Measurements from ENCODE around the gene EMILIN3.

EMILIN3 gene

DNA sequence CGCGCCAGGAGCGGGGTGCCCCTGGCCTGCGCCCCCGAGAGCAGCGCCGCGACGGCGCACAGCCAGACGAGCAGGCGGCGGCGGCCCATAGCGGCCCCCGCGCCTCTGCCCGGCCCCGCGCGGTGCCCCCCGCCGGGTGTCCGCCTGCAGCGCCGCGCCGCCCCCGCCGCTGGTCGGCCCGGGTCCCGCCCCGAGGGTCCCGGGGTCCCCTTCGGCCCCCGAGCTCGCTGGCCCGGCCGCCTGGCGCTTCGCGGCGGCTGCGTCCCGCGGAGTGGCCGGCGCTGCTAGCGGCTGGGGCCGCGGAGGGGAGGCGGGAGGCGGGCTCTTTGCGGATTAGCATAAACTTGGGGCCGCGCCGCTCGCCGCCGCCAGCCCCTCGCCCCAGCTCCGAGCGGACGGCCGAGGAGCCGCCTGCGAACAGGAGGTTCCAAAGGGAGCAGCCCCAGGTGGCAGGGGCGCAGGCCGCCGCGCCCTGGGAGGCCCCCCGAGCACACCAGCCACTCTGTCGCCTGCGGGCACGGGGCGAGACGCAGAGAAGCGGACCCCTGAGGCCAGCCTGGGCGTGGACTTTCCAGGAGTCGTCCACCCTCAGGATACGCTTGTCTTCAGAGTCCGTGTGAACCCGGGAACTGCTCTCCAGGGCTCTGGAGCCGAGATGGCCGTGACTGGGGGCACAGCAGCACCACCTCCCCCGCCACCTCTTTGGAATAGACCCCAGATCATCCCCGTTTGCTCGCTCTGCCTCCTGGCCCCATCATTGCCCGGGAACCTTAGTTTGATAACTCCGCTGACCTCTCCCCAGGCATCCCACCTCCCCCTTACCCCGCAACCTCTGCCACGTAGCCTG is at the start of gene EMILIN3:
Gene EMILIN3, minus strand, starts transcription at position 273 of the 847 bp plus-strand sequence. Its CDS starts 184 bp downstream, at position 89.
- in situ Hi-C loops (cut with MboI; ENCODE audit: low sequenced_read_pairs), result no loop called here

GRCh38 chr20:41415191-41415590 is 48.6 kb upstream of the EMILIN3 start:
- in situ Hi-C loops (cut with MboI; ENCODE audit: low sequenced_read_pairs), result no loop called here

- in situ Hi-C loops (cut with MboI; ENCODE audit: low sequenced_read_pairs), result no loop called here
These were observed 46.6 kb upstream of the EMILIN3 start for GRCh38 chr20:41413169-41413568.

DNA sequence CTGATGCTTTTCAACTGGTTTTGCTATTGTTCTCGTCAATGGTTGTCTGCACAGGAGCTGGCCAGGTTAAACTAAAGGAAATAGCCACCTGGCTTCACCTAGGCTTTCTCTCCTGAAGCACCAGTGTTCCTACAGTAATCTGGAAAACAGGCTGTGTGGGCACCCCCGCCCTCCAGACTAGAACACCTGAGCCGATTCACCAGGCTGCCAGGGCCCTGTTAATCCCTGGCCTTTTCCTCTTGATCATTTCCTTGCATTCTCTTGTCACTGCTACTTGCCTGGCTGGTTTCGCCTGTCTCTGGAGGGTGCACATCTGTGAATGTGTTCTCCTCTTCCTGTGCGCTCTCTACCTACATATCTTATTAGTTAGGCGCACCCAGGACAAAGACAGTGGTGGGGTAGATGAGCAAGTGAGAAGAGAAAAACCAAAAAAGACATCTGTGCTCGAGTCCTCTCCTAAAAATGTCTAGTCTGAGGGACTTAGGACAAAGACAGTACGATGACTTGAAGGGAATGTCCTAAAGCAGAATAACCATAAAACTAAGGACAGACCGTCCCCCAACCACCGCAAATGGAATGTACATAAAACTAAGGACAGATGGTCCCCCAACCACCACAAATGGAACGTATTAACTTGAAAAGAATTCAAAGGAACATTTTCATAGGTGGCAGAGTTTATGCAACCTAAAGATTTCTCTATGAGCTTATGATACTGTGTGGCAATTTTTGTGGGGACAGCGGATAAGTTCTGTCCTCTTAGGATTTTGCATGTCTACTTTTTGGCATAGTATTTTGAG is 45.9 kb upstream of the EMILIN3 start:
- in situ Hi-C loops (cut with MboI; ENCODE audit: low sequenced_read_pairs), result no loop called here

DNA sequence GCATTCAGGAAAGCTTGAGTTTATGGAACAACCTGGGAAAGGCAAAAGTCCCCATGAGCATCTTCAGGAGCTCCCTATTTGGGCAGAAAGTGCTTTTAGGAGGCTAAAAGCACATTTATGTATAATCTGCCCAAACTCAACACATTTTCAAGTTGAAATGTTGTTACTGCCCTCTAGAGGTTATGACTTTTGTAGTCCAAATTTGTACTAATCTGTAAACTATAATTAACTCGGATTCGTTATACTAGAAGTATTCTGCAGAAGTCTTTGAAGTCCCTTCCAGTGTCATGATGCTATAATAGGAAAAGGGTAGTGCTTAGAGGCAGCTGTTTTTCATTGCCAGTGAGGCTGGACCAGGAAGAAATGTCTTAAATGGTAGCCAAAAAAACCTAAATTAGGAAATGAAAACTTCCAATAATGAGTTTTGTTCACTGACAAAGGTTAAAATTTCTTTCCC is 44.8 kb upstream of the EMILIN3 start:
- in situ Hi-C loops (cut with MboI; ENCODE audit: low sequenced_read_pairs), result no loop called here

- in situ Hi-C loops (cut with MboI; ENCODE audit: low sequenced_read_pairs), result no loop called here
These were observed 42.4 kb upstream of the EMILIN3 start for GRCh38 chr20:41408986-41409385.

GRCh38 chr20:41408156-41408794 is 41.7 kb upstream of the EMILIN3 start:
- in situ Hi-C loops (cut with MboI; ENCODE audit: low sequenced_read_pairs), result no loop called here

- in situ Hi-C loops (cut with MboI; ENCODE audit: low sequenced_read_pairs), result no loop called here
These were observed 41.0 kb upstream of the EMILIN3 start for GRCh38 chr20:41407607-41408006.

- in situ Hi-C loops (cut with MboI; ENCODE audit: low sequenced_read_pairs), result no loop called here
These were observed 40.4 kb upstream of the EMILIN3 start for GRCh38 chr20:41406896-41407444.

GRCh38 chr20:41406353-41406752 is 39.7 kb upstream of the EMILIN3 start:
- in situ Hi-C loops (cut with MboI; ENCODE audit: low sequenced_read_pairs), result no loop called here

DNA sequence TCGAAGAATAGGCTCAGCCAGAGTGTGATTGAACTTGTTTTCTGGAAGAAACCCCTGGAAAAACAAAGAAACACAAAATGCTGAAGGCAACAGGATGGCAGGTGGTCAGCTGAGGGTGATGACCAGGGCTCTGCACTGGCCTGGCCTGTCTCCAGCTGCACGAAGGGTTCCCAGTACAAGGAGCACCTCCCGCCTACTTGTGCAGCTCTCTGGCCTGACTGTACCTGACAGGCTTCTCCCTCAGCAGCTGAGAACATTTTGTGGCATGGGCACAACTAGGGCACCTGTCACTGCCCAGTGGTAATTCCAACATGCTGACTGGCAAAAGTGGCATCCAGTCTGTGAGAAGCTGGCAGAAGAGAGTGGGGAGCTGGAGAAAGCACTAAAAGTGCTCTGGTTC is 38.8 kb upstream of the EMILIN3 start:
- in situ Hi-C loops (cut with MboI; ENCODE audit: low sequenced_read_pairs), result no loop called here

GRCh38 chr20:41403604-41404003 is 37.0 kb upstream of the EMILIN3 start:
- in situ Hi-C loops (cut with MboI; ENCODE audit: low sequenced_read_pairs), result no loop called here

DNA sequence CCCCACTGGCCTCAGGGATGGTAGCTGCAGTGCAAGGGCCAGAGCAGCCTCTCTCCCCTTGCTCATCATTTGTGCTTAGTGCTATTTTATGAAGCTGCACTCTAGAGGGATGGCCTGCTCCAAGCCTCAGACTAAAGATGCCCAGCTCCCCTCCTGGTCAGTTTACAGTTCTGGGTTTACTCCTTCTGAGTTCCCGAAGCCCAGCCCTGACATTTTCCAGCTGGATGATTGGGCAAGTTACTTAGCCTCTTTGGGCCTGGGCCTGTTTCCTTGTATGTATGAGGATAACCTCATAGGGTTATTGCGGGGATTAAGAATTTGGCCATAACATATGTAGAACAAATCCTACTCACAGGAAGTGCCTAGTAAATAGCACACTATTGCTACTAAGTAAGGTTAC is 31.8 kb upstream of the EMILIN3 start:
- in situ Hi-C loops (cut with MboI; ENCODE audit: low sequenced_read_pairs), result no loop called here

GRCh38 chr20:41395667-41396664 is 29.3 kb upstream of the EMILIN3 start:
- in situ Hi-C loops (cut with MboI; ENCODE audit: low sequenced_read_pairs), result no loop called here

DNA sequence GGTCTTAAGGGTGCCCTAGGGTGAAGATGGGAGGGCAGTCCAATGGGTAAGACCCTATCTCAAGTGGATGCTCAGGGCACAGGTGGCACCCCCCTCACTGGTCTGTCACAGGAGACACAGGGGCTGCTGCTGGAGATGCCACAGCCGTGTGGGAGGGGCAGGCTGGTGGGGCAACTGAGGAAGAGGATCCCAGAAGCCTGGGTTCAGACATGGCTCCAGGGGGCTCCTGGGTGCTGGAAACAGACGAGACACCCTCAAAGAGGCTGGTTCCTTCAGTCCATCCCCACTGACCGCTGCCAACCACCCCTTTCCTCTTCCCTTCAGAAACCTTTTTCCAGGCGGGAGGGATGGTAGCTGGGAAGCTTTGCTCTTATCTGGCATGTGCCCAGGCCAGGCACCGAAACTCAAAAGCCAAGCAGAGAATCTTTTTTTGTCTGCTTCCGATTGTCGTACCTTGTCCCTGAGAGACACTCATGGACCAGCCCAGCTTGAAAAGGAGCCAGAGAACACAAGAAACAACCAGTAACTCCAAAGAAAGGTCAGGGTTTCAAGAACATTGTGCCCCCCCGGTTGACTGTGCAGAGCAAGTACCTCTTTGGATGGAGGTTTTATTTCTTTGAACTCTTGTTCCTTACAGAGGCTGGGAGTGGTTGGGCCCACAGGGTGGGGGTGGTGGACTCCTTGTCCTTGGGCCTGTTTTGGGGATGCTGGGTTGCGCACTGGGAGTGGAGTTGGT is 28.5 kb upstream of the EMILIN3 start:
- in situ Hi-C loops (cut with MboI; ENCODE audit: low sequenced_read_pairs), result no loop called here

DNA sequence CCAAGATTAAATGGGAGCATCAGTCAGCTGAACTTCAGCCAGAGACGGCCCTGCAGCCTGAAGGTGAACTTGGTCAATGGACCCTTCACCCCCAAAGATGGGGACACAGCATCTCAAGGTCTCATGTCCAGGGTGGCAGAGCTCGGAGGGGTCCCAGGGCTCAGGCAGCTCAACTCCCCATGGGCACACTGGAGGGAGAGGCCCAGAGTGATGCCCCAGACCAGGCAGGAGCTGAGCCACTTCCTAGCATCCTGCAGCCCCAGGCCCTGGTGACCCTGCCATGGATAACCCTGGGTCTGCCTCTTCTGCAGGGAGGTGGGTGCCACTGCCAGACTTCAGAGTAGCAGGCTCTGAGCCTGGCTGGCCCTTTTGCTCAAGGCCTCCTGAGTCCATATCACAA is 27.5 kb upstream of the EMILIN3 start:
- in situ Hi-C loops (cut with MboI; ENCODE audit: low sequenced_read_pairs), result no loop called here

DNA sequence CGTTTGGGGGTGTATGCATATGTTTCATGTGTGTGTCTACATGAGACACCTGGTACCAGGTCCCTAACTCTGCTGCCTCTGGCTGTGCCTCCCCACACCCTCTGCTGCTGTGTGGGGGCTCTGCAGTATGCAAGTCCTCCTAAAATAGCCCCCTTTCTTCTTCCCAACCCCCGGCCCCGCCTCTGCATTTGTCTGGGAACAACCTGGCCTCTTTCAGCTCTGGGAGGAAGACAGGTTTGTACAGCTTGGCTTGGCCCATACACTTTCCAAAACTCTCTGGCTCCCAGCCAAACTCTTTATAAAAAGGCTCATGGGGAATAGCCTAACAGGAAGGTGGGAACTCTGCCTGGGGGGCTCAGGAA is 27.1 kb upstream of the EMILIN3 start:
- in situ Hi-C loops (cut with MboI; ENCODE audit: low sequenced_read_pairs), result no loop called here

DNA sequence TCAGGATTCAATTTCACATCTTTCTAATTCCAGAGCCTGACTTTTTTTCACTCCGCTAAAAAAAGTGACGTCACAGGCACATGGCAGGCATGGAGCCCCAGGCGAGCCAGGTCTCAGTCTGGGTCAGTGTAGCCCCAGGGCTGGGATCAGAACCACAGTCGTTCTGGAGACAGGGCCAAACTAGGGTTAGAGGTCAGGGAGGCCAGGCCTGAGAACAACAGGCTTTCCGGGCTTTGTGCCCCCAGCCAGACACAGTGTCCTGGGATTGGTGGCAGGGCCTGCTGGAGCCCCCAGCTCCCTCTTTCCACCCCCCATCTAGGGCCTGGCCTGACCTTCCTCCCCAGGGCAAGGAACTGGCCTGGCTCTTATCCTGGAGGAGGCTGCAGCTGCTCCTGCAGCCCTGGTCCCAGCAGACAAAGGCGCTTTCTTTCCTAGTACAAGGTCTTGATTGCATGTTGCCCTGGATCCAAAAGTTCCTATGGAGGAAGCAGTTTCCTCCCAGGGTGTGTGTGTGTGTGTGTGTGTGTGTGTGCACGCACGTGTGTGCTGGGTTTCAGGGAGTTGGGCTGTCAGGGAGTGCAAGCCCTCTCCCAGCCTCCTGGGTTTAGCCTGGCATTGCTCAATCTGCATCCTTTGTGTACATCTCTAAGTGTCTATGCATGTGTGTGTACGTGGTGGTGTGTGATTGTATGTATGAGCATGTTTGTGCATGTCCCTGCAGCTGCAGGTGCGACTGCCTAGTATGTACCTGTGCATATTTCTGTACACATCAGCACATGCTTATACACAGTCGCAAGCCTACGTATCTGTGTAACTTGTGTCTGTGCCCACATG is 26.5 kb upstream of the EMILIN3 start:
- in situ Hi-C loops (cut with MboI; ENCODE audit: low sequenced_read_pairs), result no loop called here
